NOMO-1 (cell line): ENCODE results near the gene LTBP1.

Source experiments
- DNase-seq, 2 experiments: peaks; one replicate each; lab custom pipeline; 2025; ENCODE audit not compliant: unreplicated experiment in 2 of 2; lab: John Stamatoyannopoulos, UW

The LTBP1 gene

DNA sequence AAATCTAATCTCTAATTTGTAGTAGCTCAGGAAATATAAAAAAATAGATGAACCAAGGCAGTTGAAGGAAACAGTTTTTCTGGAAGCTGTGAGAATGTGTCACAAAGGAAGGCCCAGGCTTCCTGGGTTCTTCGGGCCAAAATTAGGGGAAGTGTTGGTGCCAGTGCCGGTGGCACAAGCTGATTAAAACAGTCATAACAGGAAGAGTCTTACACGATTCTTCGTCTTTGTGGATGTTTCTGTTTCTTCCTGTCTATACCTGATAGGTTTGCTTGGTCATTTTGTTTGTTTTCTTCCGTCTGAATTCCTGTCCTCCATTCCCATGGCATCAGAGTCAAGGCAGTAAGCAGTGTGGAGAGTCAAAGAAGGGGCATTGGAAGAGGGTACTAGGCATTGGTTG, 294.3 kb downstream of the LTBP1 start:
- no peak for DNase-seq

- DNase-seq = no peak
Measured at GRCh38 chr2:33241581-33241980, 294.8 kb downstream of the LTBP1 start.

DNA sequence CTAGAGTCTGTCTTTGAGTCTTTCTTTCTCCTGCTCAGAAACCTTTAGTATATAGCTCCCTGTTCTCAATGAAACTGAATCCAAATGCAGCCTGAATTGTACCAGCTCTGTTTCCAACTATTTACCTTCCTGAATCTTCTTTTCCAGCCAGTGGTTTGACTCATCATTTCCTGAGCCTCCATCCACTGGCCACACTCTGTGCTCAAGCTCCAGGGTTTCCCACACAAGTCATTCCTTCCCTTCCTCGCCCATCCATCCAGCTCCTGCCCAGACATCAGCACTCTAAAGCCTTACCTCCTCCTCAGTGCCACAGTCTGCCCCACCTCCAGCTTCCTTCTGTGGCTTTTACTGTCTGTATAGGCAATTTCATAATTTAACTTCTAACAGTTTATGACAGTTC, 296.1 kb downstream of the LTBP1 start:
- no peak for DNase-seq

- DNase-seq = no peak
Measured at GRCh38 chr2:33246432-33246831, 299.7 kb downstream of the LTBP1 start.

DNA sequence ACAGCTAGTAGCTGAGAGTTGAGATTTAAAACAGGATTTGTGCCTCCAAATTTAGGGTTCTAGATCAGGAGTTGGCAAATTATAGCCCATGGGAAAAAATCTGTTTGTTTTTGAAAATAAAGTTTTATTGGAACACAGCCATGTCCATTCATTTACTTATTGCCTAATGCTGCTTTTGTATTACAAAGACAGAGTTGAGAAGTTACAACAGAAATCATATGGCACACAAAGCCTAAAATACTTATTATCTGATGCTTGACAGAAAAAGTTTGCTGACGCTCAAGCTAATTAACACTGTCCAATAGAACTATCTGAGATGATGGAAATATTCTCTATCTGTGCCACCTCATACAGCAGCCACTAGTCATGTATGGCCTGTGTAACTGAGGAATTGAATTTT, 300.6 kb downstream of the LTBP1 start:
- no peak for DNase-seq

GRCh38 chr2:33250417-33251029, 303.8 kb downstream of the LTBP1 start:
- DNase-seq = no peak

DNA sequence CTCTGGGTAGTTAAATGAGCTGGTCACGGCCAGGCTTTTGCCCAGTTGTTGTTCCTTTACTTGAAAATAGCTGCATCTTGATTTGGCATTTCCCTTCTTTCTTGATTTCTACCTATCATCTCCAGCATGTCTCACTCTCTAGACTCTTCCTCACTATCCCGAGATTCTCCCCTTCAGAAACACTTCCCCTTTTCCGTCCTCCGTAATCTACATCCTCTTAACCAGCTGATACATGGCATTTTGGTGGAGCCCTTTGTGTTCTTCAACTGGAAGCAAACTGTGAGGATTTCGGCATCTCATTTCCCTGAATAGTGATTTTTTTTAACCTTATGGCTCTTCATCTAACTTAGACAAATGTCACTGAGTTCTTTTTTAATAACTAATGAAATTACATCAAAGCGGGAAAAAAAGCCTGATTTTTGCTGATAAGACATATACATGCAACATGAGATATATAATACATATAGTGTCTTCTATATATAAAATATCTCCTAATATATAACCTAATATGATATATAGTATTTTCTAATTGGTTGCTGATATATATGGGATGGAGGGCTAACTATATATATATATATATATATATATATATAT, 309.5 kb downstream of the LTBP1 start:
- DNase-seq = no peak

DNA sequence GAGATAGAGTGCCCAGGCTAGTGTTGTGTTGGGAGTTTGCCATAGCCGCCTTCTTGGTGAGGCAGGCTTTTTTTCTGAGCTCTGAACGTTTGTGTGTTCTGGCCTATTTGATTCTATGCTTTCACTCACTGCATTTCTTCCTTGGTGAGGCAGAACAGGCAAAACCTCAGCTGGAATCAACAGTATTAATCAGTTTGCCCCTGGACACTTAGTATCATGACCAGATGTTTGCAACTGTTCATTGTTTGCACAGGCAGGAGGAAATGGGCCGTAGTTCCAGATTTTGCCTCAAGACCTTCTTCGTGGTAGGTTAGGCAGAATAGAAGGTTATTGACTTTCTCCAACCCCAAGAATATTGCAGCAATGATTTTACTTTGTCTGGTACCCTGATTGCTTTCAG, 311.6 kb downstream of the LTBP1 start:
- DNase-seq = no peak

DNA sequence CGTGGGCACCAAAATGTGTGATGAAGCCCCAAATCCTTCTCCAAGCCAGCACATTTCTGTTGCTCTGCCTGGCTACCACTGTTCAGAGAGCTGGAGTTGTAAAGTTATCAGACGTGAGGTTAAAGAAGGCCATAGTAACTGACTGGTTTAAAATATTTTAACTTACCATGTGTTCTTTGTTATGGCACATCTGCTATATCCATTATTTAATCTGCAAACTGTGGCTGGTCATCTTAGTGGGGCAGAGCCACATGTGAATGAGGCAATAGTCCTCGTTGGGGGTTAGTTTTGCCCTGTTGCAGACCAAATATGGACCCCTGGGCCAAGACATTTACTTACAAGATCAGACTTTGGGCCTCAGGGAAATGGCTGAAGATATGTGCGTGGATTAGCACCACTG, 315.3 kb downstream of the LTBP1 start:
- no peak for DNase-seq

GRCh38 chr2:33264766-33265165, 318.0 kb downstream of the LTBP1 start:
- DNase-seq = no peak

- no peak for DNase-seq
Measured at GRCh38 chr2:33265584-33266338, 319.0 kb downstream of the LTBP1 start.

GRCh38 chr2:33266467-33266866, 319.7 kb downstream of the LTBP1 start:
- no peak for DNase-seq

DNA sequence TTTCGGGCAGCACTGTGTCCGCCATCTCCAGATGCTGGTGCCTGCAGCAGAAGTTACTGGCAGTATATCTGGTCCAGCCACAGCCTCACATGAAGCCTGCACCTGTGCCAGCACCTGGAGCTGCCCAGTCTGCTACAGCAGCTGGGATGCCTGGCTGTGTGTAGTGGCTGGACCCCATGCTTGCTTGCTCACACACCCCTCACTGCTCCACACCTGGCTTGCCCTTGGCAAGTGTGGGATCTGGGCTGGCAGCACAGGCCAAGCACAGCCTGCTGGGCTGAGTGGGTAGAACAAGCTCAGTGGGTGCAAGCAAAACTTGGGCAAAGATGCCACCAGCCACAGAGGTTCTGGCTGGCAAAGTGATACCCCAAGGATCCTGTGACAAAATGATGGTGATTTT, 320.3 kb downstream of the LTBP1 start:
- DNase-seq = no peak

DNA sequence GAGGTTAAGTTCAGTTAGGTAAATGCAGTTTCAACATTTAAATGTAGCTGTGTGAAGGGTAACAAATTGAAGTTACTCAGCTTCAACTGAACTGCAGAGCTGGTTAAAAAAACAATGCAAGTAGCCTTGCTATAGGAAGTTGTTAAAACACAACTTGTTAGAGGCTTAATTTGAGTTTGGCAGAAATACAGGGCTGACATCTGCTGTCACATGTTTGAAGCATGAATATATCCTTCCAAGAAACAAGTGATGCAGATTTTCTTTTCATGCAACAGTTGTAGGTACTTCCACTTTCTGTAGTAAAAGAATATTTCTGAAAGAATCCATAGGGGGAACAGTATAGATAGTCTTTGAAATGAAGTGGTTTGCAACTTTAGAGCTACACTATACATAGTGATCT, 321.0 kb downstream of the LTBP1 start:
- no peak for DNase-seq

- no peak for DNase-seq
Measured at GRCh38 chr2:33268246-33268831, 321.6 kb downstream of the LTBP1 start.

- DNase-seq = no peak
Measured at GRCh38 chr2:33272001-33272400, 325.2 kb downstream of the LTBP1 start.

GRCh38 chr2:33273479-33273878, 326.7 kb downstream of the LTBP1 start:
- DNase-seq = no peak

- DNase-seq = no peak
Measured at GRCh38 chr2:33274524-33274923, 327.8 kb downstream of the LTBP1 start.

GRCh38 chr2:33275689-33276444, 329.1 kb downstream of the LTBP1 start:
- no peak for DNase-seq

- DNase-seq = no peak
Measured at GRCh38 chr2:33277002-33277426, 330.3 kb downstream of the LTBP1 start.
